Activated T-helper 1 cell treated with Interleukin-2 at 50 U/mL for 16 hours (primary cell): ENCODE measurements around the gene ESM1.
"Not testable (repeated sequence)": the region's sequence is repeated elsewhere in the genome, so short reads cannot be mapped to it uniquely, and the experiment has no call there.

ENCODE experiments used
- DNase-seq: peaks from one replicate; pipeline ENCODE4 v3.0.0-alpha.2; 2020; ENCODE audit warnings: low read depth

Gene ESM1

GRCh38 chr5:54985301-54986268 lies at the start of gene ESM1:
Gene ESM1 (minus strand): TSS chr5:54985593. CDS start chr5:54985517, 76 bp downstream.
- DNase-seq: no peak

- no peak for DNase-seq
Observed at GRCh38 chr5:55033568-55033967, 48.2 kb upstream of the ESM1 start.

GRCh38 chr5:55031492-55031891 lies 46.1 kb upstream of the ESM1 start:
- DNase-seq: no peak

GRCh38 chr5:55030676-55031369 lies 45.4 kb upstream of the ESM1 start:
- no peak for DNase-seq

- DNase-seq: no peak
Observed at GRCh38 chr5:55030220-55030619, 44.8 kb upstream of the ESM1 start.

- DNase-seq: no peak
Observed at GRCh38 chr5:55027595-55027994, 42.2 kb upstream of the ESM1 start.

- DNase-seq: no peak
Observed at GRCh38 chr5:55022450-55022849, 37.1 kb upstream of the ESM1 start.

GRCh38 chr5:55021821-55022220 lies 36.4 kb upstream of the ESM1 start:
- no peak for DNase-seq

GRCh38 chr5:55021410-55021809 lies 36.0 kb upstream of the ESM1 start:
- DNase-seq: no peak

- DNase-seq: not testable (repeated sequence)
Observed at GRCh38 chr5:55010149-55010548, 24.8 kb upstream of the ESM1 start.

- no peak for DNase-seq
Observed at GRCh38 chr5:55004729-55005128, 19.3 kb upstream of the ESM1 start.

- no peak for DNase-seq
Observed at GRCh38 chr5:55003432-55004065, 18.2 kb upstream of the ESM1 start.

- DNase-seq: not testable (repeated sequence)
Observed at GRCh38 chr5:55002166-55002565, 16.8 kb upstream of the ESM1 start.

GRCh38 chr5:54997081-54997480 lies 11.7 kb upstream of the ESM1 start:
- no peak for DNase-seq

- DNase-seq: no peak
Observed at GRCh38 chr5:54996466-54996865, 11.1 kb upstream of the ESM1 start.

GRCh38 chr5:54995168-54995567 lies 9.8 kb upstream of the ESM1 start:
- no peak for DNase-seq

GRCh38 chr5:54994628-54995027 lies 9.2 kb upstream of the ESM1 start:
- no peak for DNase-seq

- DNase-seq: no peak
Observed at GRCh38 chr5:54993318-54993717, 7.9 kb upstream of the ESM1 start.

- no peak for DNase-seq
Observed at GRCh38 chr5:54991416-54991815, 6.0 kb upstream of the ESM1 start.

- no peak for DNase-seq
Observed at GRCh38 chr5:54990841-54991258, 5.5 kb upstream of the ESM1 start.

GRCh38 chr5:54988817-54989216 lies 3.4 kb upstream of the ESM1 start:
- no peak for DNase-seq

GRCh38 chr5:54988218-54988617 lies 2.8 kb upstream of the ESM1 start:
- DNase-seq: no peak

- DNase-seq: no peak
Observed at GRCh38 chr5:54986269-54986654, 869 bp upstream of the ESM1 start.
